SK-N-SH treated with all-trans-retinoic acid at 6 μM for 48 hours (cell line): ENCODE data around the gene EXO1.
A peak's percentile ranks its signal among the peaks of the same experiment; 100 is the strongest.

Experiments used
- ATAC-seq: fragments of 200-7000 bp; cut with Tn5 transposase; 3 replicates; pipeline ENCODE4 v1.9.1; 2020; ENCODE audit warnings: mild to moderate bottlenecking, moderate library complexity
- ARNTL ChIP-seq: fragments of 450-650 bp; formaldehyde crosslinking; IDR thresholded peaks from 2 replicates; pipeline ENCODE4 v1.5.0; 2020; ENCODE audit warnings: low read depth, mild to moderate bottlenecking, moderate library complexity, borderline replicate concordance
- BACH2 ChIP-seq: fragments of 250-450 bp; sonication (Bioruptor Pico); IDR thresholded peaks from 2 replicates; pipeline ENCODE4 v1.9.0; 2021; ENCODE audit warnings: mild to moderate bottlenecking, borderline replicate concordance
- CSDC2 ChIP-seq: fragments of 250-450 bp; sonication (Bioruptor Pico); IDR thresholded peaks from 2 replicates; pipeline ENCODE4 v1.5.0; 2020; ENCODE audit warnings: mild to moderate bottlenecking, moderate library complexity
- ESRRG ChIP-seq: fragments of 250-450 bp; sonication (Bioruptor Pico); IDR thresholded peaks from 2 replicates; pipeline ENCODE4 v1.6.1; 2021; ENCODE audit warnings: mild to moderate bottlenecking
- GLIS3 ChIP-seq: fragments of 250-450 bp; sonication (Bioruptor Pico); IDR thresholded peaks from 2 replicates; pipeline ENCODE4 v1.5.0; 2020; ENCODE audit warnings: mild to moderate bottlenecking, moderate library complexity
- ISL1 ChIP-seq: fragments of 250-450 bp; sonication (Bioruptor Pico); IDR thresholded peaks from 2 replicates; pipeline ENCODE4 v2.1.2; 2022; ENCODE audit warnings: mild to moderate bottlenecking, moderate library complexity
- OSR1 ChIP-seq: fragments of 250-450 bp; sonication (Bioruptor Pico); IDR thresholded peaks from 2 replicates; pipeline ENCODE4 v1.8.0; 2022; ENCODE audit warnings: moderate library complexity, mild to moderate bottlenecking, inconsistent platforms
- PPARA ChIP-seq: fragments of 250-450 bp; sonication (Bioruptor Pico); IDR thresholded peaks from 2 replicates; pipeline ENCODE4 v1.5.0; 2020; ENCODE audit warnings: mild to moderate bottlenecking, borderline replicate concordance
- RARB ChIP-seq: fragments of 250-450 bp; sonication (Bioruptor Pico); IDR thresholded peaks from 2 replicates; pipeline ENCODE4 v1.8.0; 2021; ENCODE audit warnings: mild to moderate bottlenecking, moderate library complexity
- SNAI2 ChIP-seq: fragments of 250-450 bp; sonication (Bioruptor Pico); IDR thresholded peaks from 2 replicates; pipeline ENCODE4 v1.5.0; 2020; ENCODE audit warnings: mild to moderate bottlenecking, moderate library complexity
- TCF4 ChIP-seq: fragments of 250-450 bp; sonication (Bioruptor Pico); IDR thresholded peaks from 2 replicates; pipeline ENCODE4 v1.8.0; 2021; ENCODE audit warnings: mild to moderate bottlenecking, moderate library complexity, borderline replicate concordance
- TOX ChIP-seq: fragments of 250-450 bp; sonication (Bioruptor Pico); IDR thresholded peaks from 2 replicates; pipeline ENCODE4 v1.8.0; 2021; ENCODE audit warnings: mild to moderate bottlenecking, moderate library complexity, borderline replicate concordance
- TSHZ2 ChIP-seq: fragments of 250-450 bp; sonication (Bioruptor Pico); IDR thresholded peaks from 2 replicates; pipeline ENCODE4 v1.5.0; 2020; ENCODE audit warnings: mild to moderate bottlenecking, moderate library complexity
- ZC3H10 ChIP-seq: fragments of 250-450 bp; sonication (Bioruptor Pico); IDR thresholded peaks from 2 replicates; pipeline ENCODE4 v1.5.1; 2021; ENCODE audit warnings: mild to moderate bottlenecking, moderate library complexity
- ZFP3 ChIP-seq: fragments of 250-450 bp; sonication (Bioruptor Pico); IDR thresholded peaks from 2 replicates; pipeline ENCODE4 v1.5.0; 2020; ENCODE audit warnings: mild to moderate bottlenecking, moderate library complexity
- ZFP30 ChIP-seq: fragments of 450-650 bp; formaldehyde crosslinking; IDR thresholded peaks from 2 replicates; pipeline ENCODE4 v1.5.0; 2022; ENCODE audit warnings: mild to moderate bottlenecking, moderate library complexity
- ZNF565 ChIP-seq: fragments of 450-650 bp; formaldehyde crosslinking; conservative IDR thresholded peaks from 2 replicates; pipeline ENCODE4 v1.5.0; 2020; ENCODE audit warnings: low read depth, mild to moderate bottlenecking, moderate library complexity
- ZNF70 ChIP-seq: fragments of 450-650 bp; formaldehyde crosslinking; IDR thresholded peaks from 2 replicates; pipeline ENCODE4 v1.5.0; 2020; ENCODE audit warnings: mild to moderate bottlenecking, moderate library complexity
- ZNF8 ChIP-seq: fragments of 450-650 bp; formaldehyde crosslinking; IDR thresholded peaks from 2 replicates; pipeline ENCODE4 v1.5.0; 2020; ENCODE audit warnings: mild to moderate bottlenecking, moderate library complexity
- TF ChIP-seq, protein P1 (sequence below): fragments of 250-450 bp; sonication (Bioruptor Pico); IDR thresholded peaks from 2 replicates; pipeline ENCODE4 v1.8.0; 2020; ENCODE audit warnings: mild to moderate bottlenecking, moderate library complexity, borderline replicate concordance
- TF ChIP-seq, protein P2 (sequence below): fragments of 250-450 bp; sonication (Bioruptor Pico); IDR thresholded peaks from 2 replicates; pipeline ENCODE4 v1.5.1; 2021; ENCODE audit warnings: mild to moderate bottlenecking, moderate library complexity

The EXO1 gene

GRCh38 chr1:241900381-241900780 lies 52.4 kb downstream of the EXO1 start:
- no peak for ATAC-seq
- TF ChIP-seq BACH2 (CRISPR knock-in tag) (no peak), ZNF565 (CRISPR knock-in tag) (no peak), ZNF8 (CRISPR knock-in tag) (no peak), SNAI2 (CRISPR knock-in tag) (no peak), RARB (CRISPR knock-in tag) (no peak), ZFP3 (CRISPR knock-in tag) (no peak), ISL1 (no peak), TOX (CRISPR knock-in tag) (no peak), CSDC2 (CRISPR knock-in tag) (no peak), ZNF70 (CRISPR knock-in tag) (no peak), ZFP30 (CRISPR knock-in tag) (no peak), ZC3H10 (CRISPR knock-in tag) (no peak), ARNTL (CRISPR knock-in tag) (no peak), TSHZ2 (CRISPR knock-in tag) (no peak), GLIS3 (CRISPR knock-in tag) (no peak), PPARA (CRISPR knock-in tag) (no peak), OSR1 (CRISPR knock-in tag) (no peak), TCF4 (no peak)
- TF ChIP-seq, protein P1, sequence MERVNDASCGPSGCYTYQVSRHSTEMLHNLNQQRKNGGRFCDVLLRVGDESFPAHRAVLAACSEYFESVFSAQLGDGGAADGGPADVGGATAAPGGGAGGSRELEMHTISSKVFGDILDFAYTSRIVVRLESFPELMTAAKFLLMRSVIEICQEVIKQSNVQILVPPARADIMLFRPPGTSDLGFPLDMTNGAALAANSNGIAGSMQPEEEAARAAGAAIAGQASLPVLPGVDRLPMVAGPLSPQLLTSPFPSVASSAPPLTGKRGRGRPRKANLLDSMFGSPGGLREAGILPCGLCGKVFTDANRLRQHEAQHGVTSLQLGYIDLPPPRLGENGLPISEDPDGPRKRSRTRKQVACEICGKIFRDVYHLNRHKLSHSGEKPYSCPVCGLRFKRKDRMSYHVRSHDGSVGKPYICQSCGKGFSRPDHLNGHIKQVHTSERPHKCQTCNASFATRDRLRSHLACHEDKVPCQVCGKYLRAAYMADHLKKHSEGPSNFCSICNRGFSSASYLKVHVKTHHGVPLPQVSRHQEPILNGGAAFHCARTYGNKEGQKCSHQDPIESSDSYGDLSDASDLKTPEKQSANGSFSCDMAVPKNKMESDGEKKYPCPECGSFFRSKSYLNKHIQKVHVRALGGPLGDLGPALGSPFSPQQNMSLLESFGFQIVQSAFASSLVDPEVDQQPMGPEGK, result no peak
- TF ChIP-seq, protein P2, sequence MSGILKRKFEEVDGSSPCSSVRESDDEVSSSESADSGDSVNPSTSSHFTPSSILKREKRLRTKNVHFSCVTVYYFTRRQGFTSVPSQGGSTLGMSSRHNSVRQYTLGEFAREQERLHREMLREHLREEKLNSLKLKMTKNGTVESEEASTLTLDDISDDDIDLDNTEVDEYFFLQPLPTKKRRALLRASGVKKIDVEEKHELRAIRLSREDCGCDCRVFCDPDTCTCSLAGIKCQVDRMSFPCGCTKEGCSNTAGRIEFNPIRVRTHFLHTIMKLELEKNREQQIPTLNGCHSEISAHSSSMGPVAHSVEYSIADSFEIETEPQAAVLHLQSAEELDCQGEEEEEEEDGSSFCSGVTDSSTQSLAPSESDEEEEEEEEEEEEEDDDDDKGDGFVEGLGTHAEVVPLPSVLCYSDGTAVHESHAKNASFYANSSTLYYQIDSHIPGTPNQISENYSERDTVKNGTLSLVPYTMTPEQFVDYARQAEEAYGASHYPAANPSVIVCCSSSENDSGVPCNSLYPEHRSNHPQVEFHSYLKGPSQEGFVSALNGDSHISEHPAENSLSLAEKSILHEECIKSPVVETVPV (CRISPR knock-in tag), result no peak
- TF ChIP-seq, all 23 proteins: peak for 0

GRCh38 chr1:241902391-241903065 lies 54.5 kb downstream of the EXO1 start:
- TF ChIP-seq, protein P2 (CRISPR knock-in tag), result no peak
- TF ChIP-seq OSR1 (CRISPR knock-in tag) (no peak), CSDC2 (CRISPR knock-in tag) (no peak), ZNF70 (CRISPR knock-in tag) (no peak), ZNF8 (CRISPR knock-in tag) (no peak), ZFP30 (CRISPR knock-in tag) (no peak), BACH2 (CRISPR knock-in tag) (no peak), ZFP3 (CRISPR knock-in tag) (no peak), PPARA (CRISPR knock-in tag) (no peak), TCF4 (no peak), ESRRG (CRISPR knock-in tag) (no peak)
- TF ChIP-seq, all 23 proteins: peak for 0
- peak; percentile 68 for ATAC-seq

GRCh38 chr1:241916196-241916595 lies 68.2 kb downstream of the EXO1 start:
- TF ChIP-seq SNAI2 (CRISPR knock-in tag) (no peak), ARNTL (CRISPR knock-in tag) (no peak), TCF4 (no peak), ESRRG (CRISPR knock-in tag) (no peak), PPARA (CRISPR knock-in tag) (no peak), ZNF565 (CRISPR knock-in tag) (no peak), ISL1 (no peak)
- no peak for ATAC-seq
